Stromal cell of bone marrow (primary cell): ENCODE data around the gene TMTC2.

Source experiments
- DNase-seq: peaks from one replicate; pipeline ENCODE4 v3.0.0-alpha.2; 2012; ENCODE audit warnings: low read depth

TMTC2 gene

DNA sequence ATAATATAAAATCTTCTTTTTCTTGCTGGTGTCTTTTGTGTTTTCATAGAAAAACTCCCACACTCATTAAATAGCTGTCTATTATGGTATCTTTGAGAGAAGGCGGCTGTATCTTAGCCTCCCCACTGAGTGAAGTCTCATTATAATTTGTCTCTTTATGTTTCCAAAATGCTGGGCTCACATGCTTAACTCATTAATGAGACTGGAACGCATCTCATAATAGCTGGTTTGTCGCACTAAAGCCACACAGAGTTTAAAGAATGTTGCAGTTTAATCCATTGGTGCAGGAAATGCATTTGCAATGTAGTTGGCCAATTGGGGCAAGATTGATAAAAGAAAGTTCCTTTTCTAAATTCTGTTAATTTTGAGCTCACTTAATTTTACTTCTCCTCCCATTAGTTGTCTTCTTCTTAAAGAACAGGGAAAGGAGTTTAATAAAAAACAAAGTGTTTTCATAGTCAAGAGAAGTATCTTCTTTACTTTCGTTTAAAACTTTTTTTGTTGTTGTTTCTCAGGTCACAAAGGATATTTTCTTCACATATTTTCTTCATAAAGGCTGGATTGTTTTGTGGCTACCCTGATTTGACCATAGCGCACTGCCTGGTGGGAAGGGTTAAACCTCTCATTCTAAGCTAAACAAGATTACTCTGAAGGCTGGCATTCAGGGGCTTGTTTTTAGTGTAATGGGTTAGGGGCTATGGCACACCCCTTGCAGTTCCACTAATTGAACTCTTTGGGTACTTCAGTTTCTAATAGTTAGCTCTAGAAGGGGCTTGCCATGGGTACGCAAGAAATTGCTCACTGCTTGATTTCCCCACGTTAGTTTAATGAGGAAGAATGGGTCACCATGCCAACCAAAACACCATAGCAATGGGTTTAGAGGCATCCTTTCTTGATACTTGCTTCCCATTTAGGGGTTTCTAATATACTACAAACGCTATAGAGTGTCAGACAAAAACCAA lies 197.0 kb downstream of the TMTC2 start:
- DNase-seq: no peak

DNA sequence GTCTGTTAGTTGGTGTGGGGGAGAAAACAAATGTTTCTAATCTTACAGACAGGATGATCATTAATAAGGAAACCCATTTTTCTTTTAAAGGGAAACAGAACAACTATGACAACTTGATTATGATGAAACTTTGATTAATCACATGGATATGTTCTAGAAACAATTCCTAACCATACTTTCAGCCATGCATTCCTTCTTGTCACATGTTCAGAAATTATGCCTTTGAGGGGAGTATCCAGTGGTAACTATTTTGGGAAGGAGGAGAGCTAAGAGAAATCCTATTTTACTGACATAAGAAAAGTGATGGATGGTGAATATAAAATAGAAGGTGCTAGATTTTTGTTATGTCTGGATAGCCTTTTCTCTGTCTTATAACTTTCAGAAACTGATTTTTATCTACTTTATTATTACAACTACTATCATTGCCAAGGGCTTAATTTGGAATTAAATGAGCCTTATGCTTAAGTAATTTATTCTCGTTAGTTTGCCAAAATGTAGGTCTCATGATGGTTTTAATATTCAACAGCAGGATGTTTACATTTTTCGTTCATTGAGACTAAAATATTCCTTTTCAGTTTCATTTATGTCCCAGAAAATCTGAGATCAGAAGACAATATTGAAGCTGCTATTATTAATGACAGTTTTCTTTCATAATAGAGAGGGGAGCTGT lies 200.1 kb downstream of the TMTC2 start:
- no peak for DNase-seq

DNA sequence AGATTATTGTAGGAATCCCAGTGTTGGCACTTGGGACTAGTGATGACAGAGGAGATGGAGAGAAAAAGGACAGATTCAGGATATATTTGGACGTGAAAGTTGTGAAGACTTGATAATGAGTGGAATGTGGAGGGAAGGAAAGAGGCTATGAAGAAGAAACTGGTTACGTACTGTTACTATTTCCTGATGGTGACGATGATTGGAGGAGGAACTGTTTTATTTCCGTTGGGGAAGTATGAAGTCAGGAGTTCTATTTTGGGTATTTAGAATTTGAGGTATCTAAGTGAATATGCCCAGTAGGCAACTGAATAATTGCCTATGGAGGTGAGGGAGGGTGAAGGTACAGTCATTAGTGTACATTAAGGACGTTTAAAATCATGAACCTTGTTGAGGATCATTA lies 207.2 kb downstream of the TMTC2 start:
- no peak for DNase-seq

DNA sequence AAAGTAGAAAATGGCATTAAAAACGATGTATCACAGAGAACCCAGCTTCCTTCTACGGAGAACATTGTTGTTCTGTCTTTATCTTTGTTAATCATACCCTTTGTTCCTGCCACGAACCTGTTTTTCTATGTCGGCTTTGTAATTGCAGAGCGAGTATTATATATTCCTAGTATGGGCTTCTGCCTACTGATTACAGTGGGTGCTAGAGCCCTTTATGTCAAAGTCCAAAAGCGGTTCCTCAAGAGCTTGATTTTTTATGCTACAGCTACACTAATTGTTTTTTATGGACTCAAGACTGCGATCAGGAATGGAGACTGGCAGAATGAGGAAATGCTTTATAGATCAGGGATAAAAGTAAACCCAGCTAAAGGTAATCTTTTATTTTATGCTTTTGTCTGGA lies 209.6 kb downstream of the TMTC2 start:
- DNase-seq: no peak

DNA sequence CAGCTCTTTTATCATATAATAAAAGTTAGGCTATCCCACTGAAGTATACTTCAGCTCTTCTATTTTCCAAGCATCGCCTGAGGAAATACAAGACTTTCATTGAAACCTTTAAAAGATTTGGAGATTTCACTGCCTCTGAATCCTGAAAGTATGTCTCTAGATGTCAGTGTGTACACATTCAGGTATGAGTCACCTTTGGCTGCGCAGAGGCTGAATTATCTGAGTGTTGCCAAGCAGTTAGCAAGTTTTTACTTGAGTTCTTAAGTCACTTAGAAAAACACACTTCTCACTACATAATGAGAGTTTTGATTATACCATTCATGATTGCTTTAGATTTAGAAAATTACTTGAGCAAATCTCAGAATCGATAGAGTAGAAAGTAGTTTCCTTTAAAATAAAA lies 210.3 kb downstream of the TMTC2 start:
- no peak for DNase-seq

DNA sequence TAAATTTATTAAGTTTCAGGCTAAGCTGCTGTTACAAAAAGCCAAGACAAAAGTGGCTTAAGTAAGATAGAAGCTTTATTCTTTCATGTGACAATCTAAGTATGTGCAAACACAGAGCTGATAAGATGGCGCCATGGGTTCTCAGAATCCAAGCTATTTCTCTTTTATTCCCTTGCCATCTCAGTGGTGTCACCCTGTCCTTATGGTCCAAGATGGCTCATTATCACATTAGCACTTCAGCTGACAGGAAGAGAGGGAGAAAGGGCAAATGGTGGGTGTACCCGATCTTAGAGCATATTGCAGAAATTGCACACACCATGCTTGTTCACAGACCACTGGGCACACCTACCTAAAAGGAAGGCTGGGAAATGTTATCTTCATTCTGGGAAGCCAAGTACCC lies 211.7 kb downstream of the TMTC2 start:
- no peak for DNase-seq

DNA sequence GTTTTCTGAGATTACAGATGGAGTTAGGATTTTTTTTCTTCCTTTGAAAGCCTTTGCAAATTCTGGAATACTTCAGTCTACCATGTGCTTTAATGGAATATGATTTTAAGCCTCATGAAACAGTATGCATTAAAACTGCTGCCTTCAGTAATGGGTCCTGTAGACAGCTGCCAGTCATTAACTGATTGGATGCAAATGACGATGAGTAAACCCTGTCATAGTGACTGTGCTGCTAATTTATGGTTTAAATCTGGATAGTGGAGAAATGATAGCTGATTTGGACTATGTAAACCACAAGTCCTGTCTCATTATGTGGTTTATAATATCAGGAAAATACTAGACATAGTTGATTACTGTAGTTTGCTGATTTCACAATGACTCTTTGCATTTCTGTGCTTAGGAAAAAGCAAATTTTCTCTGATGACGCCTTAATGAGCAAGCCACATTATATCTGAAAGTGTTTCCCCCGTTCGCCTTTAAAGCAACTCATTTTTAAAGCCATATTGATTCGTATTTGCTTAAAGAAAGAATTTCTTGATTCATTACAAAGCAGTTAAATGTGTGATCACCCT lies 217.6 kb downstream of the TMTC2 start:
- peak; percentile 2 for DNase-seq

DNA sequence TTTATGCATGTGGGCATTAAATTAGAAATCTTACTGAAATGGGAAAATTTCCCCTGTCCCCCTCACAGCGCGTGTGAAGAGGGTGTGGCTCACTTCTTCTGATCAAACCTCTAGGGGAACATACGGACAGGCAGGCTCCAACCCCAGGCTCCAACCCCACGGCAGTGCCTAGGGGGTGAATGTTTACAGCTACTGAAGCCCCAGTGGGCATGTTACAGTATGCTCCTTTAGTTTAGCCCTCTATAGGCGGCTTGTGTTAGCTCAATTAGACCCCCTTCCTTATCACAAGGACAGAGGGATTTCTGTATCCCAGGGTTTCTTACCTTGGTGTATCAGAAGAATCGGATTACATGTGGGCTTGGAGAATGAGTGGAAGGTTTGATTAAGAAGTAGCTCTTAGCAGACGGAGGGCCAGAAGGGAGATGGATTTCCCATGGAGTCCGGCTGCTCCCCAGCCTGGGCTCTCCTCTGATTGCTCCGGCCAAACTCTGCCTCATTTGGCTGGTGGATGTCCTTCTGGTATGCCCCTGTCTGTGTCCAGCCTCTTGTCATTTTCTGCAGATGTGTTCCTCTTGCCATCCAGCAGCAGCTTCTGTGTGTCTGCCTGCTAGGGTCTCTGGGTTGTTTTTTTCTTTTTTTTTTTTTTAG lies 223.7 kb downstream of the TMTC2 start:
- DNase-seq: no peak

DNA sequence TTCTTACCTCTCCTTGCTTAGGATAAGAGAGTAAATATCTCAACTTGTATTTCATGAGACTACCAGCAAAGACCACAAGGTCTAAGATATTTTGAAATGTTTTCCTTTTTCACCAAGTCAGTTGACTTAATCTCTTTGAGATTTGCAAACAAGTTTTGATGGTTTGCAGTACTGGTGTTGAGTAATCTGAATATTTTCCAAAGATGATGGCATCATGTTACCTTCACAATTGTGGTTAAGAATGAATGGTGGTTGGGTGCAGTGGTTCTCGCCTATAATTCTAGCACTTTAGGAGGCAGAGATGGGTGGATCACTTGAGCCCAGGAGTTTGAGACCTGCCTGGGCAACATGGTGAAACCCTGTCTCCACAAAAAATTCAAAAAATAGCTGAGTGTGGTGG lies 225.7 kb downstream of the TMTC2 start:
- peak; percentile 2 for DNase-seq

DNA sequence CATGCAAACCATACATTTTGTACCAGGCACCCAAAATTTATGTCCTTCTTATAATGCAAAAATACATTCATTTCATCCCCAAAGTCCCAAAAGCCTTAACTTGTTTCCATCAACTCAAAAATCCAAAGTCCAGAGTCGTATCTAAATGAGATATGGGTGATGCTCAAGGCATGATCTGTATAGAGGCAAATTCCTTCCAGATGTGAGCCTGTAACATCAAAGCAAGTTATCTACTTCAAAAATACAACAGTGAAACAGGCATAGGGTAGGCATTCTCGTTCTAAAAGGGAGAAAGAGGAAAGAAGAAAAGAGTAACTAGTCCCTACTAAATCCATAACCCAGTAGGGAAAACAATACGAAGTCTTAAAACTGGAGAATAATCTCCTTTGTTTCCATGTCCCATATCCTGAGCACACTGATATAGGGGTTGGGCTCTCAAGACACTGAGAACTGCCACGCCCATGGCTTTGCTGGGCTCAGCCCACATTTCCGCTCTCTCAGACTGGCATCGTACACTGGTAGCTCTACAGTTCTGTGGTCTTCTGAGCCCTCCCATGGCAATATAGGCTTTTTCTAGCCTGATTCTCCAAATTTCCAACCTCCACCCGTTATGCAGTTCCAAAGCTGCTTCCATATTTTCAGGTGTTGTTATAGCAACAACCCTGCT lies 232.8 kb downstream of the TMTC2 start:
- no peak for DNase-seq

DNA sequence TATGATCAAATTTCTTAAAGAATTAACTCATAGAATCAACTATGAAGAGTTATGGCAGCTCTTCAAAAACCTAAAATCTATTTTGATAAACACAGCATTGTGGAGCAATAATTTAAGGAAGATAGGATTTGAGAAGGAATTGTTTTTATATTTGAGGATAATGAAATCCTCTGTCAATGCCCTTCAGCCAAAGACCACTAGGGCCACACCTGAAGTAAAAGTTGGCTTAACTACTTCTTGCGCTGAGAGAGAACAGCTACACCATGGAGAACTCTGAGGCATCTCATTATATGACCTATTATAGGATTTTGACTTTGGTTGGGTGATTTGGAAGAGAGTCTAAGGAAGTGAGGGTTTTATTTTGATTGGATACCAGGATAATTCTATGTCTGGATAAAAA lies 237.2 kb downstream of the TMTC2 start:
- no peak for DNase-seq

DNA sequence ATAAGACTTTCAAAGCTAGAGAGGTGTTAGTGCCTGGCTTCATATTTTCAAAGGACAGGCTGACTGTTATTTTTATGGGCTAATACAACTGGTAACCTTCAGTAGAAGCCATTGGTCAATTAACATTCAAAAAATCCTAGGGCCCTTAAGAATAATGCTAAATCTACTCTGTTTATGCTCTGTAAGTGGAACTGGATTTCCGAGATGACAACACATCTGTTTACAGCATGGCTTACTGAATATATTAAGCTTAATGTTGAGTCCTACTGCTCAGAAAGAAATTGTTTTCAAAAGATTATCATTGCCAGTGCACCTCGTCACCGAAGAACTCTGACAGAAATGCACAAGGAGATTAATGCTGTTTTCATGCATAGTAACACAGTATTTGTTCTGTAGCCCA lies 239.9 kb downstream of the TMTC2 start:
- DNase-seq: no peak

DNA sequence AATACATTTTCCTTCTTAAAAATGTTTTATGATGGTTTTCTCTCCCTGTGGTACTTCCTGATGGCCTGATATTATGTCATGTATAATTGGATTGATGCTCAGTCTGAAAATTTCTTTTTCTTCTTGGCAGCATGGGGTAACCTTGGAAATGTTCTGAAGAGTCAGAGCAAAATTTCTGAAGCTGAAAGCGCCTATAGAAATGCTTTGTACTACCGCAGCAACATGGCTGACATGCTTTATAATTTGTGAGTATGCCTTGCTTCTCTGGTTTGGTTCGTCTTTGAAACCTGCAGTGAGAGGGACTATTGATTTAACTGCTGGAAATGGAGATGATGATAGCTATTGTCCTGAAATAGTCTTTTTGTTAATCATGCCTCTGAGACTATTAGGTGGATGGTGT lies 243.6 kb downstream of the TMTC2 start:
- DNase-seq: no peak

DNA sequence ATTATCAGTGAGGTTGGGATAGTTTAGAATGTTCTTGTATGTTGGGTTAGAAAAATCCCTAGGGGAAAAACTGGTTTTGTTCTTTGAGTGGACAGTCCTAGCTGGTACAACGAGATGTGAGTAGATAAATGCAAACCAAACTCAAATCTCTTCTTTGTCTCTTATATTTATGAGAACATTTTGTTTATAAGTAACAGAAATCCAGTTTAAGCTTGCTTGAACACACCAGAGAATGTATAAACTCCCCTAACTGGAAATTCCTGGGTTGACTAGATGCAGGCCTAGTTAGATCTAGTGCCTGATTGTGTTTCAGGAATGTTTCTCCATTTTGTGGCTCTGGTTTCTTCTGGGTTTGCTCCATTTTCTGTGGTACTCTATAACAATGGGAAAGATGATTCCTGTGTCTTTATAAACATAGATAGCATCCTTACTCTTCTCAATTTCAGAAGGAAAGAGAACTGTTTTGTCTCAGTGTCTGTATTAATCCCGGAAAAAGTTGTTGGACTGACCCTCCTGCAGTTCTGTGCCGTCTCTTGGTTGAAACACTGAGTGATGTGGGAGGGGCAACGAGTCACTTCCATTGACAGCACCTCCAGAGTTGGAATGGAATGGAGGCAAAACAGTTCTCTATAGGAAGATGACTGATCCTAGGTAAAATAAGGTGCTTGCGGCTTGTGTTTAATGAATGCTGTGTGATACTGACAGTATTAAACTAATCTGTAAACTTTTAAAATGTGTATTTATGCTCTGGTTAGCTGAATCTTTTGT lies 244.8 kb downstream of the TMTC2 start:
- no peak for DNase-seq

DNA sequence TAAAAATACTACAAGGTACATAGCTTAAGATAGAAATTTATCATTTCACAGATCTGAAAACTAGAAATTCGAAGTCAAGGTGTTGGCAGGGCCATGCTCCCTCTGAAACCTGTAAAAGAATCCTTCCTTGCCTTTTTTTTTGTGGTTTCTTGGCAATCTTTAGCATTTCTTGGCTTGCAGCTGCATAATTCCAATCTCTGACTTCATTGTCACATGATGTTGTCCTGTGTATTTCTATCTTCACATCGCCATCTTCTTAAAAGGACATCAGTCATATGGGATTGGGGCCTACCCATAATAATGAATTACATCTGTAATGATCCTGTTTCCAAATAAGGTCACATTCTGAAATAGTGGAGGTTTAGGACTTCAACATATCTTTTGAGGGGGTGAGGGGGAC lies 250.4 kb downstream of the TMTC2 start:
- no peak for DNase-seq

DNA sequence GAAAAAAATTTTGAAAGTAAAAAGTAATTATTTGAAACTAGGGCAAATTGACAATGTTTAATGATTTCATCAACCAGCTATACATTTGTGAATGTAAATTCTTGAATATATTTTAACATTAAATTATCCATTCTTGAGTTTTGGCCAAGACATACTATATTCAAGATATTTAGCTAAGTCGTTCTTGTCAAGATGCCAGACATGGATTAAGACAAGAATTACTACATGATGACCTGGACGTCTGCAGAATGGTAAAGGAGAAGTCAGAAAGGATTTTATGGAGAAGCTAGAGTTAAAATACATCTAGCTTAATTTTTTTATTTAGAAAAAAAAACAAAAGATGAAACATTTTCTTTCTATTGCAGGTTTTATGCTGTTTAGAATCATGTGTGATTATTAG lies 255.8 kb downstream of the TMTC2 start:
- no peak for DNase-seq

DNA sequence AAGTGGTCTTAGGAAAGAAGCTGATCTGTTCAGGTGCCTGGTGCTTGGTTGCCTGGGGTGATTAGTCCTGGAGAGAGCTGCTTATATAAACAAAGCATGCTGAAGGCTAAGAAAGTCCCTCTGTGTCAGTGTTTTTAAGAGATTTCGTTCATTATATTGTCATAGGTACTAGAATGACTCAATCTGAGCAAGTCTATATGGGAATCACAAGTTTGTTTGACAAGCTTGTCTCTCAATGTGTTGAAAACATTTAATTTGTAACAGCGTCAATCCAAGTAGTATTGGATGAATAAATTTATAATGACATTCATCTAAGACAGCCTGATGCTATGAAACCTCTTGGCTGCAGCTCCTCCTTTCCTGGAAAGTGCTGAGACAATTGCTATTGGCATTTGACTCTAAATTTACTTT lies 256.3 kb downstream of the TMTC2 start:
- DNase-seq: no peak

DNA sequence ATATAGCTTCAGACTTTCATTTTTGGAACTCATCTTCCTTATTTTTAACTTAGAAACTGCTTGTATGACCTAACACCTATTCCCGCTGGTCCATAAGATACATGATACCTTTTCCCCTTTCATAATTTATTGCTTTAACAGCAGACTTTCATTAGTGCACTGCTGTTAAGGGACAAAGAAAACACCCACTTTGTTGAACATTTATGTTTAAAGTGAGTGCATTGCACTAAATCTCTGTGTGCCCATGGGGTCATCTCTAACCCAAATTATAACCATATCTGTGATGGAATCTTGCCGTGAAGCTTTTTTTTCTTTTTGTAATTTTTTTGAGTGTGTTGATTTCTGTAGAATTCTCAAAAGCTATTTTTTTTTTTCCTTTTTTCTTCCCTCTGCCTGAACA lies 261.8 kb downstream of the TMTC2 start:
- no peak for DNase-seq

DNA sequence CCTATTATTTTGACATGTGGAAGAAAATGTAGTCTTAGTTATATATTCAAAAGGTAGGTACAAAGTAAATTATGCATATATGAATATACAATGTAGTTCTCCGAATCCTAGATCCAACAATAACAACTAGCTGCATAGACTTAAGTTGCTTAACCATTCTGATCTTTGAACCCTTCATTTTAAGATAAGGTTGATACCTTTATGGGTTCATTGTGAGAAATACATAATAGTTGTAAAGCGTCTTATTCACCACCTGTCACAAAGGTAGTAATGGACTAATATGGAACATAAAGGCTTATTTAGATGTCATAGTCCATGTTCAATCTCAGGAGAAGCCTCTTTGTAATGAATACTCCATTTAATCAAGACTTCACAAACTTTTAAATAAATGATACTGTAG lies 263.6 kb downstream of the TMTC2 start:
- DNase-seq: no peak

DNA sequence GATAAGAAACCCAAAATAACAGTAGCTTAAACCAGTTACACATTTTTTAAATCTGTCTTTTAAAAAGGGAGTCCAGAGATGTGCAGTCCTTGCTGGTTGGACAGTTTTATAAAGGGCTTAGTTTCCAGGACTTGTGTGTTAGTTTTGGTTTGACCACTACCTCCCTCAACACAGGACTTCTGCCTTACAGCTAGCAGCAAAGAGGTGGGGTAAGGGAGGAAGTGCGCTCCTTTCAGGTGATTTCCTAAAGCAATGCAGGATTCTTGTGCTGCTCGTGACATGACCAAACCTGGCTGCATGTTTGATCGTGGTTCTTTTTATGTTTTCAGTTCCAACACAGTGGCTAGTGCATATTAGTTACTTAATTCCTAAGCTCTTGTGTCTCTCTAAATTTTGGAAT lies 266.2 kb downstream of the TMTC2 start:
- no peak for DNase-seq

DNA sequence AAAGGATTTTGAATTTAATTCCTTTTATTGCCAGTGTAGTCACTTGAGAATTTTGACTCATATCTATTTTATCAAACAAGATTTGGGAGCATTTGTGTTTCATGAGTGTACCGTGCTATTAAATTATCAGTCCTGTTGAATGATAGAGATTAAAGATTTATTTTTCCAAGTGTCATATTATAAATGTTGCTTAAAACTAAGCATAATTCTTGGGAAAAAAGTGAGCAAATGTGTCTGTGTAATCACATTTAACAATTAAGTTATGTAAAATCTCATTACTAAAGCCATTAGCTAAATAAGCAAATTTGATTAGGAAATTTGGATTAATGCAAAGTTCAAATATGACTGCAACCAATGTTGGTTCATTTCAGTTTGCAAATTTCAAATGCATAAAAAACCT lies 266.7 kb downstream of the TMTC2 start:
- DNase-seq: no peak
